Kidney (tissue), 14 donors: ENCODE results near the gene PLD4. TPM values are rescaled to one million over a fixed set of nuclear protein-coding genes. Genes with fewer than 3 reads are reported as not detected.
A peak's percentile ranks its signal among the peaks of the same experiment; 100 is the strongest.

ENCODE experiments used
- DNase-seq, 5 donors: peaks; one replicate each; pipeline ENCODE4 v3.0.0-alpha.2; 2013 to 2020
- FAIRE-seq: peaks from 2 replicates; lab custom pipeline; 2012; peaks lifted over from hg19 to GRCh38; lab: Jason Lieb, UNC
- H3K27ac ChIP-seq, 2 donors: one replicate each; pipeline ENCODE4 v1.7.0; 2013; ENCODE audit warnings: low read depth in 2 of 2, low read length in 2 of 2, inconsistent platforms in 1 of 2
- H3K27me3 ChIP-seq: one replicate; pipeline ENCODE4 v1.7.1; 2013; ENCODE audit warnings: low read length, inconsistent platforms; ENCODE audit not compliant: control insufficient read depth, insufficient read depth
- H3K36me3 ChIP-seq, 3 donors: one replicate each; pipeline versions ENCODE4 v1.7.0 to v1.7.1; 2013; ENCODE audit warnings: low read length in 3 of 3, control low read depth in 1 of 3, inconsistent platforms in 1 of 3; ENCODE audit not compliant: insufficient read depth in 3 of 3, control insufficient read depth in 2 of 3
- H3K4me1 ChIP-seq, 3 donors: one replicate each; pipeline versions ENCODE4 v1.7.0 to v1.7.1; 2013; ENCODE audit warnings: low read length in 3 of 3, inconsistent platforms in 1 of 3, low read depth in 1 of 3; ENCODE audit not compliant: control insufficient read depth in 2 of 3, insufficient read depth in 2 of 3
- H3K4me3 ChIP-seq, 3 donors: one replicate each; pipeline versions ENCODE4 v1.7.0 to v1.8.1; 2013; ENCODE audit warnings: low read length in 3 of 3, control low read depth in 1 of 3, inconsistent platforms in 1 of 3
- H3K9ac ChIP-seq, 3 donors: one replicate each; pipeline versions ENCODE4 v1.7.0 to v1.7.1; 2013; ENCODE audit warnings: low read length in 3 of 3, control low read depth in 1 of 3, inconsistent platforms in 1 of 3
- H3K9me3 ChIP-seq, 3 donors: one replicate each; pipeline versions ENCODE4 v1.7.0 to v1.7.1; 2013; ENCODE audit warnings: low read length in 3 of 3, control low read depth in 1 of 3, inconsistent platforms in 1 of 3; ENCODE audit not compliant: control insufficient read depth in 2 of 3, insufficient read depth in 1 of 3
- CTCF ChIP-seq: IDR thresholded peaks from 3 replicates; pipeline ENCODE4 v1.5.1; 2012; ENCODE audit warnings: mild to moderate bottlenecking, moderate library complexity, borderline replicate concordance; ENCODE audit not compliant: insufficient read depth; ENCODE audit errors: extremely low read depth
- intact Hi-C: fragments of 100-400 bp; cut with DNase I; formaldehyde crosslinking; loops from one replicate; pipeline ENCODE4 v1.11.1; 2022
- polyA plus RNA-seq: library from polyadenylated mRNA; stranded (reverse); fragments of 350-450 nt; fragmentation: Illumina TruSeq; extraction: RNeasy Lipid Tissue Mini Kit (QIAGEN cat#74804); gene quantifications from one replicate; pipeline ENCODE4 v1.2.3, GENCODE V29; 2014; ENCODE audit warnings: low read depth, low replicate concordance; ENCODE audit not compliant: insufficient read depth
- total RNA-seq: library from RNA; stranded (reverse); fragmentation: NEBNext Ultra II Directional; extraction: Animal tissue kit (Norgen Biotek cat#: 25700); gene quantifications from one replicate; pipeline ENCODE4 v1.2.1, GENCODE V29; 2021
- donor health status: control.
- donor health status: control.
- donor health status: control.
- donor health status: control.
- donor health status: control.
- donor health status: DM: yes; HTN: yes; CAD: no.
- donor health status: Normal renal cell carcinoma (clear cell type).

PLD4 gene
- total and polyA plus RNA-seq, 2 donors from 2014 or later, result 3.2 TPM; not detected in 1

GRCh38 chr14:104953097-104953496 lies 28.4 kb downstream of the PLD4 start:
- Histone ChIP-seq H3K9me3 (no peaks in the 10 kb centered on the region), H3K27me3 (no peaks in the 10 kb centered on the region), H3K27ac (no peak overlapping the region), H3K4me3 (no peak overlapping the region), H3K9ac (no peak overlapping the region), H3K4me1 (no peaks in the 10 kb centered on the region), H3K36me3 (no peaks in the 10 kb centered on the region)
- no peak for FAIRE-seq
- no peak for TF ChIP-seq CTCF
- intact Hi-C loops, result no loop called here
- DNase-seq, result peak in 1 of 5 donors; percentile 55

GRCh38 chr14:104953896-104954656 lies 29.4 kb downstream of the PLD4 start:
- DNase-seq (peak in 1 of 5 donors; percentile 59), FAIRE-seq (no peak)
- Histone ChIP-seq H3K9me3 (no peaks in the 10 kb centered on the region), H3K27me3 (no peaks in the 10 kb centered on the region), H3K4me3 (no peak overlapping the region), H3K36me3 (no peaks in the 10 kb centered on the region), H3K27ac (no peak overlapping the region), H3K4me1 (no peaks in the 10 kb centered on the region), H3K9ac (no peak overlapping the region)
- intact Hi-C loops, result no loop called here
- no peak for TF ChIP-seq CTCF

GRCh38 chr14:104954746-104955395 lies 30.2 kb downstream of the PLD4 start:
- Histone ChIP-seq H3K36me3 (no peaks in the 10 kb centered on the region), H3K27me3 (no peaks in the 10 kb centered on the region), H3K4me3 (no peak overlapping the region), H3K9me3 (no peaks in the 10 kb centered on the region), H3K27ac (no peak overlapping the region), H3K9ac (no peak overlapping the region), H3K4me1 (no peaks in the 10 kb centered on the region)
- FAIRE-seq (no peak), DNase-seq (peak in 1 of 5 donors; percentile 52)
- intact Hi-C loops, result no loop called here
- TF ChIP-seq CTCF, result no peak
